HG02763 (cell line): Measurements from ENCODE around the gene TMPRSS7.

Experiments used
- ATAC-seq: cut with Tn5 transposase; IDR thresholded peaks from one replicate; pipeline ENCODE4 v1.9.1; 2021; ENCODE audit warnings: mild to moderate bottlenecking, moderate library complexity; ENCODE audit not compliant: unreplicated experiment

TMPRSS7 gene

GRCh38 chr3:112124907-112125607 lies 90.5 kb downstream of the TMPRSS7 start:
- ATAC-seq, result no peak

GRCh38 chr3:112126511-112126911 lies 92.0 kb downstream of the TMPRSS7 start:
- ATAC-seq, result no peak

- ATAC-seq, result no peak
Observed at GRCh38 chr3:112127522-112128494, 93.3 kb downstream of the TMPRSS7 start.

- ATAC-seq, result peak; percentile 35
Observed at GRCh38 chr3:112128843-112129727, 94.5 kb downstream of the TMPRSS7 start.

- ATAC-seq, result no peak
Observed at GRCh38 chr3:112129925-112130637, 95.5 kb downstream of the TMPRSS7 start.

GRCh38 chr3:112130638-112130993 lies 96.1 kb downstream of the TMPRSS7 start:
- ATAC-seq, result no peak
